Esophagus muscularis mucosa (tissue), 4 donors: ENCODE measurements around the gene STAP2. TPM values are rescaled to one million over a fixed set of nuclear protein-coding genes. Genes with fewer than 3 reads are reported as not detected.

ENCODE experiments used
- DNase-seq: peaks from one replicate; pipeline ENCODE4 v3.0.0-alpha.2; 2017; ENCODE audit errors: extremely low spot score
- H3K27ac ChIP-seq, 4 donors: fragments of 200-600 bp; sonication (generic); replicated peaks in 1 of 4; 1 replicate in 3 of 4; 2 replicates in 1 of 4; pipeline ENCODE4 v1.5.1; 2016 to 2019; ENCODE audit warnings: mild to moderate bottlenecking in 1 of 4
- H3K27me3 ChIP-seq, 4 donors: fragments of 200-600 bp; sonication (generic); one replicate each; pipeline versions ENCODE4 v1.5.1 to v1.6.0; 2016 to 2019
- H3K36me3 ChIP-seq, 4 donors: fragments of 200-600 bp; sonication (generic); one replicate each; pipeline ENCODE4 v1.5.1; 2016 to 2019
- H3K4me1 ChIP-seq, 4 donors: fragments of 200-600 bp; sonication (generic); one replicate each; pipeline ENCODE4 v1.5.1; 2016 to 2019
- H3K4me3 ChIP-seq, 4 donors: fragments of 200-600 bp; sonication (generic); 1 replicate in 2 of 4; 2 replicates in 2 of 4; pipeline ENCODE4 v1.5.1; 2016 to 2019; ENCODE audit warnings: mild to moderate bottlenecking in 4 of 4, moderate library complexity in 1 of 4
- H3K9me3 ChIP-seq, 4 donors: fragments of 200-600 bp; sonication (generic); 1 replicate in 3 of 4; 2 replicates in 1 of 4; pipeline ENCODE4 v1.5.1; 2016 to 2019
- CTCF ChIP-seq, 3 experiments: fragments of 200-600 bp in 2 of 3; fragments of 450-650 bp in 1 of 3; sonication (generic) in 2 of 3; IDR thresholded peaks; one replicate each; pipeline ENCODE4 v1.5.1; 2017 to 2019; ENCODE audit warnings: antibody characterized with exemption in 3 of 3, mild to moderate bottlenecking in 2 of 3, moderate library complexity in 1 of 3
- EP300 ChIP-seq: sonication (generic); formaldehyde crosslinking; IDR thresholded peaks from one replicate; pipeline ENCODE4 v1.6.1; 2017; ENCODE audit warnings: antibody characterized with exemption
- POLR2A ChIP-seq: fragments of 450-650 bp; IDR thresholded peaks from one replicate; pipeline ENCODE4 v1.6.1; 2017; ENCODE audit warnings: antibody characterized with exemption, moderate library complexity, mild to moderate bottlenecking, low read depth
- POLR2AphosphoS5 ChIP-seq, 2 donors: sonication (generic); formaldehyde crosslinking; IDR thresholded peaks; one replicate each; pipeline ENCODE4 v1.6.1; 2017; ENCODE audit warnings: antibody characterized with exemption in 2 of 2
- WGBS: methylation state at CpG from one replicate; pipeline ENCODE4 v1.1.5; 2018; 5-methylcytosine and 5-hydroxymethylcytosine counted together
- intact Hi-C: fragments of 100-400 bp; cut with DNase I; formaldehyde crosslinking; loops from one replicate; pipeline ENCODE4 v1.15.1; 2023
- total RNA-seq, 4 donors: library from RNA; depleted of rRNA; stranded (reverse); fragments of >200 nt; gene quantifications; one replicate each; pipeline versions ENCODE4 v1.1.0 to v1.2.1, GENCODE V29; 2016

STAP2 gene
- total RNA-seq, 4 donors from 2014 or later: 0.52 to 3.3 (median 1.7) TPM; not detected in 1

GRCh38 chr19:4360081-4360569 is 21.5 kb upstream of the STAP2 start:
- Histone ChIP-seq H3K4me3 (no peak overlapping the region), H3K4me1 (peaks cover 0 to 25% (median 20%) of the 10 kb centered on the region in 4 donors), H3K27me3 (no peaks in the 10 kb centered on the region), H3K9me3 (no peaks in the 10 kb centered on the region), H3K27ac (peak overlapping the region; percentile 14 to 63 (median 46)), H3K36me3 (peaks cover 40 to 82% (median 73%) of the 10 kb centered on the region in 4 donors)
- no peak for TF ChIP-seq POLR2AphosphoS5 (IDR thresholded peaks at IDR 0.05)
- TF ChIP-seq EP300: no peak
- no peak for TF ChIP-seq POLR2A
- TF ChIP-seq CTCF (IDR thresholded peaks at IDR 0.05): no peak
- WGBS: 60% methylated on average over 6 of the region's 9 CpGs
- DNase-seq: no peak
- intact Hi-C loops: no loop called here

- intact Hi-C loops: no loop called here
- TF ChIP-seq CTCF (IDR thresholded peaks at IDR 0.05) (no peak), POLR2AphosphoS5 (IDR thresholded peaks at IDR 0.05) (no peak), EP300 (no peak), POLR2A (no peak)
- Histone ChIP-seq H3K36me3 (peaks cover 39 to 81% (median 71%) of the 10 kb centered on the region in 4 donors), H3K4me3 (no peak overlapping the region), H3K4me1 (peaks cover 0 to 25% (median 20%) of the 10 kb centered on the region in 4 donors), H3K9me3 (no peaks in the 10 kb centered on the region), H3K27ac (peak overlapping the region in 1 of 4 donors; percentile 39), H3K27me3 (no peaks in the 10 kb centered on the region)
- WGBS: 71% methylated on average over 4 of the region's 13 CpGs
- no peak for DNase-seq
These were observed 21.0 kb upstream of the STAP2 start for GRCh38 chr19:4359627-4360000.

GRCh38 chr19:4358709-4359626 is 20.3 kb upstream of the STAP2 start:
- intact Hi-C loops: no loop called here

GRCh38 chr19:4357921-4358326 is 19.3 kb upstream of the STAP2 start:
- Histone ChIP-seq H3K27ac (no peak overlapping the region), H3K4me1 (peaks cover 0 to 25% (median 20%) of the 10 kb centered on the region in 4 donors), H3K4me3 (no peak overlapping the region), H3K9me3 (no peaks in the 10 kb centered on the region), H3K27me3 (no peaks in the 10 kb centered on the region), H3K36me3 (peaks cover 25 to 76% (median 61%) of the 10 kb centered on the region in 4 donors)
- WGBS: 80% methylated on average over 5 of the region's 16 CpGs
- no peak for DNase-seq
- intact Hi-C loops: no loop called here
- TF ChIP-seq POLR2A (no peak), EP300 (no peak), CTCF (IDR thresholded peaks at IDR 0.05) (no peak), POLR2AphosphoS5 (IDR thresholded peaks at IDR 0.05) (no peak)

More at GRCh38 chr19:4358709-4359626, 20.3 kb upstream of the STAP2 start:
- H3K9me3 ChIP-seq: no peaks in the 10 kb centered on the region
- TF ChIP-seq CTCF (IDR thresholded peaks at IDR 0.05) (no peak), POLR2A (no peak), POLR2AphosphoS5 (IDR thresholded peaks at IDR 0.05) (no peak), EP300 (no peak)
- H3K27ac ChIP-seq: no peak overlapping the region
- no peak overlapping the region for H3K4me3 ChIP-seq
- peaks cover 0 to 25% (median 20%) of the 10 kb centered on the region in 4 donors for H3K4me1 ChIP-seq
- DNase-seq: no peak
- peaks cover 35 to 81% (median 69%) of the 10 kb centered on the region in 4 donors for H3K36me3 ChIP-seq
- WGBS: 90% methylated on average over 13 of the region's 25 CpGs
- H3K27me3 ChIP-seq: no peaks in the 10 kb centered on the region
